Stimulated activated naive CD8-positive, alpha-beta T cell treated with anti-CD3 and anti-CD28 coated beads, Interleukin-15, Interleukin-2, amounts not matched to agents 100 U/mL and 50 U/mL, for 24 hours (primary cell): ENCODE measurements around the gene EPS8L2.

Experiments
- ATAC-seq: fragments of 150-1000 bp; cut with Tn5 transposase; one replicate; pipeline ENCODE4 v1.10.0; 2021
- DNase-seq: peaks from one replicate; pipeline ENCODE4 v3.0.0; 2021

EPS8L2 gene

DNA sequence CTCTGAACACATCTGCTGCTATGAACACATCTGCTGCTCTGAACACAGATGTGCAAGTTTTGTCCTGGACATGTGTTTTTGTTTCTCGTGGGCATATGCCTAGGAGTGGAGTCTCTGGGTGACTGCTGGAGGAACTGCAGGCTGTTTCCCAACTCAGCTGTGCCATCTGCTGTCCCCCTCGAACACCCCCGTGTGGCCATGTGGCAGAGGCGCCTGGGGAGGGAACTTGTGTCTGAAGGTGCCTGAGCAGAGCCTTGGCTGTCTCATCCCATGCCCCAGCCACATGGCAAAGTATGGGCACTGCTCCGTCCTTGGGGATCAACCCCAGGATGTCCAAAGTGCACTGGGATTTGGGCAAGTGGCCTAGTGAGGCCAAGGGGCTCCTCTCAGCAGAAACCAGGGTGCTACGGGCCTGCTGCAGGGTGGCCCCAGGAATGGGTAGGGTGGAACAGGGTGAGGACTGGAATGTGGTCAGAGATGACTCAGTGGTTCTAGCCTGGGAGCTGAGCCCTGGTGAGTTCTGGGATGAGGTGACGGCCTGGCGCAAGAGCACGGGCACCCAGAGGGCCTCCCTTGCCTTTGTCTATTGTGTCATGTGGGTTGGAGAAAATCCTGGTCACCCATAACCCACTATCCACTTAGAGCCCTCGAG is 56.5 kb downstream of the EPS8L2 start:
- ATAC-seq: peak; percentile 24
- no peak for DNase-seq

DNA sequence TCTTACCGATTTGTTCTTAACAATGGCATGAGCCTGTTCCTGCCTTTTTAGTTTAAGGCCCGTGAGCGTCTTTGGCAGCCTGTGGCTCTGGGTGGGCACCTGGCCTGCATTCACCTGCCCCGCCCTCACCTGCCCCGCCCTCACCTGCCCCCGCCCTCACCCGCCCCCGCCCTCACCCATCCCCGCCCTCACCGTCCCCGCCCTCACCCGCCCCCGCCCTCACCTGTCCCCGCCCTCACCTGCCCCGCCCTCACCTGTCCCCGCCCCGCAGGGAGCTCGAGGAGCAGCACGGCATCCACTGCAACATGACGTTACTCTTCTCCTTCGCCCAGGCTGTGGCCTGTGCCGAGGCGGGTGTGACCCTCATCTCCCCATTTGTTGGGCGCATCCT is 57.0 kb downstream of the EPS8L2 start:
- ATAC-seq (no peak), DNase-seq (no peak)

DNA sequence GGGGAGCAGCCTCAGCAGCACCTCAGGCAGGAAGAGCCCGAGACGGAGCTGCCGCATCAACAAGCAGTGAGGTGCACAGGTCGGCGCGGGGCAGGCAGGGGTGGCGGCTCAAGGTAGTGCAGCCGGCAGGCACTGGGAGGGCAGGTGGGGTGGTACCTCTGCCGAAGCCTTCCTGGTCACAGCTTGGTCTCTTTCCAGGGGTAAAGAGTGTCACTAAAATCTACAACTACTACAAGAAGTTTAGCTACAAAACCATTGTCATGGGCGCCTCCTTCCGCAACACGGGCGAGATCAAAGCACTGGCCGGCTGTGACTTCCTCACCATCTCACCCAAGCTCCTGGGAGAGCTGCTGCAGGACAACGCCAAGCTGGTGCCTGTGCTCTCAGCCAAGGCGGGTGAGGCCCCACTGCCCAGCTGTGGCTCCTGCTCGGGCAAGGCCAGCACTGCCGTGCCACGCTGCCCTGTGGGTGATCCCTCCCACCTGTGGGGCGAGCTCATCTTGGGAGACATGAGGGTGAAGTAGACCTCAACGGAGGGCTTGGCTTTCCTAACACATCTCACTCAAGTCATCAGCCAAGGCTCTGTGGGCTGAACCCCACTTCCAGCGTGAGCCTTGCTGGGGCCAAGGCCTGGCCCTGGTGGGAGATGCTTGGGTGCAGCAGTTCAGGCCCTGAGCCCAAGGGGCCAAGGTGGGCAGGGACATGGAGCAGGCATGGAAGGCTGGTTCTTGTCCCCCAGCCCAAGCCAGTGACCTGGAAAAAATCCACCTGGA is 57.7 kb downstream of the EPS8L2 start:
- ATAC-seq: no peak
- DNase-seq: no peak

GRCh38 chr11:764322-765024 is 58.4 kb downstream of the EPS8L2 start:
- DNase-seq (no peak), ATAC-seq (no peak)

DNA sequence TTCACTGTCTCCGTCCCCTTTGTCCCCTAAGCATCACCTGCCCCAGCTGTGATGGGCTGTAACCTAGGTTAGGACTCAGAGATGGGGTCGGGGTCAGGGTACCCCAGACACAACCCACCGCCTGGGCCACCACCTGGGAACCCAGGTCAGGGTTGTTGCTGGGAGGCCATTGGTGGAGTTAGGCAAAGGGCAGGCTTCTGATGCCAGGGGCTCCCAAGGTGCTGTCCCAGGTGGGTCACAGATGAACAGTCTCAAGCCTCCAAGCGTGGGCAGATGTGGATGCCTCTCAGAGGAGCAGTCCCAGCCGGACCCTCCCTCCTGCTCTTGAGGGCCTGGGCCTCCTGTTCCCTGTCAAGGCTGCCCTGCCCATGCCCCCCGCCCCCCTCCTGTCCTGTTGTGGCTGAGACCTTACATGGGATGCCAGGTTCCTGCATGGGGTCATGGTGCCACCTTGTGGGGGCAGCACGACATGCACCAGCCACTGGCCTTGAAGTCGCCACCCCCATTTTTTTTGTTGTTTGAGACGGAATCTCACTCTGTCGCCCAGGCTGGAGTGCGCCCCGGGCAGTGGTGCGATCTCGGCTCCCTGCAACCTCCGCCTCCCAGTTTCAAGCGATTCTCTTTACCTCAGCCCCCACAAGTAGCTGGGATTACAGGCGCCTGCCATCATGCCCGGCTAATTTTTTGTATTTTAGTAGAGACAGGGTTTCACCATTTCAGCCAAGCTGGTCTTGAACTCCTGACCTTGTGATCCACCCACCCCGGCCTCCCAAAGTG is 59.2 kb downstream of the EPS8L2 start:
- DNase-seq: peak; percentile 72
- peak; percentile 30 for ATAC-seq

GRCh38 chr11:765802-766091 is 59.7 kb downstream of the EPS8L2 start:
- no peak for DNase-seq

GRCh38 chr11:766106-766935 is 60.3 kb downstream of the EPS8L2 start:
- ATAC-seq (no peak), DNase-seq (no peak)

More at GRCh38 chr11:765802-766091, 59.7 kb downstream of the EPS8L2 start:
- no peak for ATAC-seq

- DNase-seq (no peak), ATAC-seq (no peak)
Observed at GRCh38 chr11:766936-767210, 60.8 kb downstream of the EPS8L2 start.

DNA sequence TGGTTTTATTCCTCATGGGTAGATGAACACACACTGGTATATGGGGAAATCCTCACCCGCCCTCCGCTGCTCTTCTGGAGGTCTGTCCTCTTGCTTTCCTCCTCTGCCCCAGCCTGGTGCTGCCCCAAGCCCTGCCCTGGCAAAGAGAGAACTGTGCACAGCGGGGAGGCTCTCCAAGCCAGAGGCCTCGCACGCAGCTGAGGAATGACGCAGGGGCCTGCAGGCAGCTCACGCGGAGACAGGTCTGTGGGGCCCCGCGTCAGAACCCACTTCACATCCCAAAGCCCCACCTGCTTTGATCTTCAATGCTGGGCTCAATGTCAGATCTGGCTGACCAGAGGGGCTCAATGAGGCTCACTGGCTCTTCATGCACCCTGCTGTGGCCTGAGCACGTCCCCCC is 61.2 kb downstream of the EPS8L2 start:
- ATAC-seq: no peak
- no peak for DNase-seq

GRCh38 chr11:769887-770641 is 64.0 kb downstream of the EPS8L2 start:
- ATAC-seq: no peak
- DNase-seq: no peak

GRCh38 chr11:770642-771616 is 64.9 kb downstream of the EPS8L2 start:
- no peak for ATAC-seq
- no peak for DNase-seq

DNA sequence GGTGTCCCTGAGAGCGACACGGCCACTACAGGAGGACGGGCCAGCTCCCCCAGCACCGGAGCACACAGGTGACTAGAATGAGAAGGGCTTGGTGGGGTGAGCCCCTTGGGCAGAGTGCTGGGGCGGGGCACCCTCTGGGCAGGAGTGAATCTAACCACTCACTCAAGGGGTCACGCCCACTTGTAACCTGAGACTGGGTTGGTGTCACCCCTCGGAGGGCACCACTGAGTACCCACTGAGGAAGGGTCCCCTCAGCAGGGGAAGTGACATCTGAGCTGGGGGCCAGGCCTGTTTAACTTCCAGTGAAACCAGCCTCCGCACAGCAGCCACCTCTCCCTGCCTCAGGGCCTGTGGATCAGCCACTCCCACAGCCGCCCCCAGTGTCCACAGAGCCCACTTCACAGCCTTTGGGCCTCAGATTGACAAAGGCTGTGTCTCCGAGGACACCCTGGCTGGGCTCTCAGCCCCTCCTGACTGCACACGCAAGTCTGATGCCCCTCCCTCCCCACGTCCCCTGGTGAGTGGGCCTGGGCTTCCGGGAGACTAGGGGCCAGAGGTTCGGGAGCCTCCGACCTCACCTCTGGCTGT is 65.7 kb downstream of the EPS8L2 start:
- ATAC-seq: no peak
- no peak for DNase-seq

DNA sequence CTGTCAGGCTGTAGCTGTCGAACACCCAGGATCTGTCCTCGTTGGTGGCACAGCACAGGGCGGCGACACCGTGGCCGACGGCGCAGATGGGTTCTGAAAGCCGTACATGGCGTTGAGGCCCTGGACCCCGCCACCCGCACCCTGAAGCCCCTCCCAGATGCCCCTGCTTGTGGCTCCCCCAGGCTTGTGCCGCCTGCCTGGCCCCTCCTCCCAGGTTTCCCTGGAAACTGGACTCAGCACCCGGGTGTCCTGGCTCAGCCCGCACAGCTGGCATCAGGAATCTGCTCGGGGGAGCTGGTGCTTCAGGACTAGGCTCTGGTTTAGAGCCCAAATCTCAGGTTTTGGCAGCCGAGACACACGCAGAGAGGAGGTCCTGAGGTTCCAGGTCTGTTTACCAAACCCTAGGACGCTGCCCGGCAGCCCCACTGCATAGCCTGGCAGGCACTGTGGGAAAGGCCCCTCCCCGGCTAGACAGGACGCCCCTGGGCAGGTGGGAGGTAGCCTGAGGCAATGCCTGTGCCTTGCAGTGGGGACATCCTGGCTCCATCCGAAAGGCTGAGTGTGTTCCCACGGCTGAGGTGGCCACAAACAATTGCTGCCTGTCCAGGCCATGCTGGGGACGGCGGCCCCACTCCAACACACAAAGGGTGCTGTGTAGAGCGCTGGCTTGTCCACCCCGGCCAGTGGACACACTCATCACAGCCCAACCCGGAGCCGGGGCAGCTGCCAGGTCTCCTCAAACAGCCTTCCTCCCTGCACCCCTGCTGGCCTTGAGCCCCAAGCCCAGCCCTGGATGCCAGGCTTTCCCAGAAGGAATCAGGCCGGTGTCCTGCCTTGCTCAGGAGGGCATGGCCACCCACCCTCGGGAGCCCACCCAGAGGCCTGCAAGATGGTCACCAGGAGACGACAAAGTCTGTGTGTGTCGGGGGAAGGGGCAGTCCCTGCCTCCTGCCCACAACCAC is 66.7 kb downstream of the EPS8L2 start:
- no peak for ATAC-seq
- no peak for DNase-seq

DNA sequence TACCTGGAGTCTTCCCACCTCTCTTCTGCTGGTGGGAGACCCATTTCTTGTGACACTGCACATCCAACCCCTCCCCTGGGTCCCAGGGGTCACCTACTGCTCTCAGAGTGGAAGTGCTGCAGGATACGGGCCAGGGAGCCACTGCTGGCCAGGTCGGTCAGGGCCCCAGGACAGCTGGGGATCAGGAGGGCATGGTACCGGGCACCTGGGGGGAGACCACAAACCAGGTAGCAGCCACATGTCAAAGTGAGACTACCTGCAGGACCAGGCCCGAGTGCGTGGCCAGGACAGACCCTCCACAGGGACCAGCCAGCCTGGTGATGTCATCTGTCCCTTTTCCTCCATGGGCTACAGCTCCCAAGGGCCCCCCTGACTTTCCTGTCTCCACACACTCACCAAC is 67.4 kb downstream of the EPS8L2 start:
- no peak for DNase-seq
- no peak for ATAC-seq

DNA sequence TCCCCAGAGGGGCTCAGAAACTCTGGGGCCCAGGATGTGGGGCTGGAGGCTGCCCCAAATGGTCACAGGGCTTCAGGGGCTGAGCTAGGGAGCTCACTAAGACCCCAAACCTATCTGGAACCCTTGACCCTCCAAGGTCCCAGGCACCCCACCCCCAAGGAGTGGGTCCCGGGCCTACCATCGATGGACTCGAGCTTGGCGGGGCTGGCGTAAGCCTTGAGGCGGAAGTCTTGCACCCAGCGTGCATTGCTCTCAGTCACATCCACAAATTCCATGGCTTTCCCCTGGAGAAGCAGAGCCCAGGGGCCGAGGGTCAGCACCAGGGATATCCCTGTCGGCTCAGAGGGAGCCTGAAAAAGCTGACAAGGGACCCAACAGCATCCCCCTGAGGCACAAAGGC is 67.8 kb downstream of the EPS8L2 start:
- ATAC-seq (no peak), DNase-seq (no peak)

DNA sequence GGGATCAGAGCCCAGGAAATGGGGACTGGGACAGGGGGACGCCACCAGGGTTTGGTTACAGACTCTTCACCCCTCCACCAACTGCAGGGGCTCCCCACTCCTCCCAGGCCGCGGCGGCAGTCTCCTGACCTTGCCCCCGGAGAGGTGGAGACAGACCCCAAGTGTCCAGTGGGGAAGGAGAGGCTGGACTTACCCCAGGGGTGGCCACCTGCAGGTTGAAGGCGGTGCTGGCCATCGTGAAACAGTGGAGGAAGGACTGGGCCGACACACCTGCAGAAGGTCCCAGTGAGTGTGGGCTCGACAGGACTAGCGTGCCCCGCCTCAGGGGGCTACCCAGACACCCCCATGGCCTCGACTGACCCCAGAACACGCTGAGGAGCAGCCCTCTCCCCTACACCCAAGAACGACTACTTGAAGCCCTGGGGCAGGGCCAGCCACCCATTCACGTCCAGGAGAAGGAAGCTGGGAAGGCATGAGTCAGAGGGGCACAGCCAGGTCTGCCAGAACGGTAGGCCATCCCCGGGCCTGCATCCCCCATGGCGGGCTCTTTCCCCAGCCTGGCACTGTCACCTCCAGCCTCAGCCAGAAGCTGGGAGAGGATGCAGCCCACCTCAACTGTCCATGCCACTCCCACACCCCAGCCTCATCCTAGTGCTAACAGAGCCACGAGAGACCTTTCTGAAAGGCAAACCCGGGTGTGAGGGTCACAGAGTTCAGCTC is 69.0 kb downstream of the EPS8L2 start:
- DNase-seq (no peak), ATAC-seq (no peak)

DNA sequence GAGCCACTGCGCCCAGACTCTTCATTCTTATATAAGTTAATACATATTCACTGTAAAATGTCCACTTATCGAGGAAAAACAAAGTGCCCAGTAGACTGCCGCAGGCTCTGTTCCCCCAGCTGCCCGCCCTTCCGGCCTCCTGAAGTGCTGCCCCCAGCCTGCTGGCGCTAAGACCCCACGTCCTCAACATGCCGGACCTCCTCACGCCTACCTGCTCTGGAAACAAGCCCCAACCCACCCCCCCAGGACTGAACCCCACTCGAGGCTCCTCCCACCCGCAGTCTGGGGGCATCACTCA is 70.2 kb downstream of the EPS8L2 start:
- no peak for DNase-seq
- ATAC-seq: no peak
